ENCODE measurements around the gene EPHA2.

- no peak for TF ChIP-seq CTCF (IDR thresholded peaks at IDR 0.05)
- TF ChIP-seq POLR2AphosphoS5 (IDR thresholded peaks at IDR 0.05; ENCODE audit: insufficient read depth in 1 of 2, low read depth in 1 of 2): no peak
These were observed 39.9 kb downstream of the EPHA2 start for GRCh38 chr1:16116002-16116401.
